Measurements from ENCODE around the gene NDC1. TPM values are rescaled to one million over a fixed set of nuclear protein-coding genes. Genes with fewer than 3 reads are reported as not detected.
A peak's percentile ranks its signal among the peaks of the same experiment; 100 is the strongest.
"Not testable (repeated sequence)": the region's sequence is repeated elsewhere in the genome, so short reads cannot be mapped to it uniquely, and the experiment has no call there.

Gene NDC1
- total RNA-seq (ENCODE audit: low replicate concordance) = 63.6 and 94.3 TPM in 2 replicates

GRCh38 chr1:53837924-53838653 lies at the start of gene NDC1:
Gene NDC1, minus strand, starts transcription at chr1:53838296. Its CDS starts 35 bp downstream, at chr1:53838261.
- Histone ChIP-seq H3F3A (ENCODE audit: low read depth) (peaks cover 7% of the 10 kb centered on the region), H3K9ac (peak within 1 kb of the TSS; percentile 31), H2AFZ (replicated peaks) (peak within 1 kb of the TSS; percentile 45), H3K4me2 (peak within 1 kb of the TSS; percentile 84), H3K36me3 (no peaks in the 10 kb centered on the region), H4K20me1 (ENCODE audit: low read depth) (no peaks in the 10 kb centered on the region), H3K27me3 (no peaks in the 10 kb centered on the region), H3K27ac (peak within 1 kb of the TSS; percentile 69), H3K4me1 (peaks cover 5% of the 10 kb centered on the region), H3K9me3 (ENCODE audit: low read depth) (peaks cover 11% of the 10 kb centered on the region), H3K4me3 (peak within 1 kb of the TSS; percentile 82), H3K79me2 (ENCODE audit: low read depth) (peaks cover 48% of the 10 kb centered on the region)
- peaks cover 1% of the 10 kb centered on the region for H3K36me3 Mint-ChIP-seq
- peaks cover 9% of the 10 kb centered on the region for H3K9me3 Mint-ChIP-seq
- H3K4me3 Mint-ChIP-seq = peak within 1 kb of the TSS; percentile 94
- H3K27ac Mint-ChIP-seq = peak within 1 kb of the TSS; percentile 96
- H3K27me3 Mint-ChIP-seq (ENCODE audit: insufficient read depth, low read depth) = peaks cover 2% of the 10 kb centered on the region
- H3K4me1 Mint-ChIP-seq = peaks cover 10% of the 10 kb centered on the region
- DNase-seq (ENCODE audit: low spot score) = peak; percentile 97
- no peak for TF ChIP-seq EZH2phosphoT487 (IDR thresholded peaks at IDR 0.05)
- TF ChIP-seq, protein P1, sequence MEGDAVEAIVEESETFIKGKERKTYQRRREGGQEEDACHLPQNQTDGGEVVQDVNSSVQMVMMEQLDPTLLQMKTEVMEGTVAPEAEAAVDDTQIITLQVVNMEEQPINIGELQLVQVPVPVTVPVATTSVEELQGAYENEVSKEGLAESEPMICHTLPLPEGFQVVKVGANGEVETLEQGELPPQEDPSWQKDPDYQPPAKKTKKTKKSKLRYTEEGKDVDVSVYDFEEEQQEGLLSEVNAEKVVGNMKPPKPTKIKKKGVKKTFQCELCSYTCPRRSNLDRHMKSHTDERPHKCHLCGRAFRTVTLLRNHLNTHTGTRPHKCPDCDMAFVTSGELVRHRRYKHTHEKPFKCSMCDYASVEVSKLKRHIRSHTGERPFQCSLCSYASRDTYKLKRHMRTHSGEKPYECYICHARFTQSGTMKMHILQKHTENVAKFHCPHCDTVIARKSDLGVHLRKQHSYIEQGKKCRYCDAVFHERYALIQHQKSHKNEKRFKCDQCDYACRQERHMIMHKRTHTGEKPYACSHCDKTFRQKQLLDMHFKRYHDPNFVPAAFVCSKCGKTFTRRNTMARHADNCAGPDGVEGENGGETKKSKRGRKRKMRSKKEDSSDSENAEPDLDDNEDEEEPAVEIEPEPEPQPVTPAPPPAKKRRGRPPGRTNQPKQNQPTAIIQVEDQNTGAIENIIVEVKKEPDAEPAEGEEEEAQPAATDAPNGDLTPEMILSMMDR (IDR thresholded peaks at IDR 0.05) = peak; percentile 51

DNA sequence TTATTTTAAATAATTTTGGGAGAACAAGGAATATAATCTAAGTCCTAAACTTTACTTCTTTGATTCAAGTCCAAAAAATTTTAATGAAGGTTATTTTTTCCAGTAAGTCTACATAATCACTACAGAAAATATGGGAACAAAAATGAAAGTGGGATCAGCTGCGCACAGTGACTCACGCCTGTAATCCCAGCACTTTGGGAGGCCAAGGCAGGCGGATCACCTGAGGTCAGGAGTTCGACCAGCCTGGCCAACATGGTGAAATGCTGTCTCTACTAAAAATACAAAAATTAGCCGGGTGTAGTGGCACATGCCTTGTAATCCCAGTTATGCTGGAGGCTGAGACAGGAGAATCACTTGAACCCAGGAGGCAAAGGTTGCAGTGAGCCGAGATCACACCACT lies 45.5 kb upstream of the NDC1 start:
- not testable (repeated sequence) for H3K36me3 ChIP-seq; H3K9me3 ChIP-seq (ENCODE audit: low read depth); H3K79me2 ChIP-seq (ENCODE audit: low read depth); H3K4me1 Mint-ChIP-seq; H3K4me1 ChIP-seq; H3K27ac ChIP-seq; DNase-seq (ENCODE audit: low spot score); H2AFZ ChIP-seq (replicated peaks); H3K27me3 Mint-ChIP-seq (ENCODE audit: insufficient read depth, low read depth); H3K9ac ChIP-seq; H3K27ac Mint-ChIP-seq; H3K4me2 ChIP-seq; H3F3A ChIP-seq (ENCODE audit: low read depth); H3K9me3 Mint-ChIP-seq; H3K4me3 ChIP-seq; H3K27me3 ChIP-seq; H4K20me1 ChIP-seq (ENCODE audit: low read depth); H3K4me3 Mint-ChIP-seq
- H3K36me3 Mint-ChIP-seq = peaks cover 14% of the 10 kb centered on the region

- H3K4me1 Mint-ChIP-seq; H3K4me1 ChIP-seq; H3K4me3 Mint-ChIP-seq; H4K20me1 ChIP-seq (ENCODE audit: low read depth); H3K27me3 Mint-ChIP-seq (ENCODE audit: insufficient read depth, low read depth); H3K9ac ChIP-seq; H3K27ac Mint-ChIP-seq; H3K27me3 ChIP-seq; H3K79me2 ChIP-seq (ENCODE audit: low read depth); H3K27ac ChIP-seq; H3F3A ChIP-seq (ENCODE audit: low read depth); DNase-seq (ENCODE audit: low spot score); H3K9me3 Mint-ChIP-seq; H3K4me3 ChIP-seq; H2AFZ ChIP-seq (replicated peaks); H3K36me3 ChIP-seq; H3K4me2 ChIP-seq; H3K9me3 ChIP-seq (ENCODE audit: low read depth): not testable (repeated sequence)
- peaks cover 14% of the 10 kb centered on the region for H3K36me3 Mint-ChIP-seq
Observed at GRCh38 chr1:53881853-53882252, 43.8 kb upstream of the NDC1 start.

DNA sequence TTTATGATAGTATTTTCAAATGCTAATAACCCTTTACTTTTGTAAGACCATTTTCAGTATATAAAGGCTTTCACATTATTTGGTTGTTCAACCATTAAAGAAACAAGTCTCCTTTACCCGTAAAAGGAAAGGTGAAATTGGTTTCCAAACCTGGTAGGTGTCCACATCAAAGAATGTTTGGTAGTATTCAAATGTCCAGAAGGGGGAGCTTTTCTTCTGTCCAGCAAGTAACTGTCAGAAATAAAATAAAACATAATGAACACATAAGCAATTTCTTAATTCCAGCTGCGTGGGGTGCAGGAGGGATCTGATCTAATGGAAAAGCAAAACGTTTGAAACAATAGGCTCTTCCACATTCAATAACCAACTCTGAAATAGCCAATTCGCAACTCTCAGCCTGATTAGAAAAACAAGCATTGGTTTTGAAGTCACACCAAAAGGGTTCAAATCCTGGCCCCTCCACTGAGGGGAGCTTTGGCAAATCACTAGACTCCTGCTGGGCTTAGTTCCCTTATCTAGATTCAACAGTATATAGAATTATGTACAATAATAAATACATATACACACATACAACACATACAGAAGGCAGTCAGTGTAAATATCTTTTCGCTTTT lies 40.5 kb upstream of the NDC1 start:
- peaks cover 7% of the 10 kb centered on the region for H3K36me3 ChIP-seq
- H3K79me2 ChIP-seq (ENCODE audit: low read depth) = no peaks in the 10 kb centered on the region
- Mint-ChIP-seq H3K4me3 (no peak overlapping the region), H3K4me1 (no peaks in the 10 kb centered on the region), H3K36me3 (peaks cover 16% of the 10 kb centered on the region), H3K27me3 (ENCODE audit: insufficient read depth, low read depth) (no peaks in the 10 kb centered on the region), H3K27ac (no peak overlapping the region), H3K9me3 (no peaks in the 10 kb centered on the region)
- H3K27me3 ChIP-seq = no peaks in the 10 kb centered on the region
- no peak overlapping the region for H3K4me2 ChIP-seq
- DNase-seq (ENCODE audit: low spot score) = peak; percentile 61
- H4K20me1 ChIP-seq (ENCODE audit: low read depth) = no peaks in the 10 kb centered on the region
- H3K9me3 ChIP-seq (ENCODE audit: low read depth) = no peaks in the 10 kb centered on the region
- H3F3A ChIP-seq (ENCODE audit: low read depth) = no peaks in the 10 kb centered on the region
- no peak overlapping the region for H3K27ac ChIP-seq
- H2AFZ ChIP-seq (replicated peaks) = no peak overlapping the region
- H3K4me1 ChIP-seq = no peaks in the 10 kb centered on the region
- no peak overlapping the region for H3K4me3 ChIP-seq
- H3K9ac ChIP-seq = no peak overlapping the region
- TF ChIP-seq, protein P1 (IDR thresholded peaks at IDR 0.05) = peak; percentile 72
- no peak for TF ChIP-seq EZH2 (IDR thresholded peaks at IDR 0.05)

GRCh38 chr1:53875150-53875549 lies 37.1 kb upstream of the NDC1 start:
- not testable (repeated sequence) for H3K27ac Mint-ChIP-seq; H3K4me3 Mint-ChIP-seq; H2AFZ ChIP-seq (replicated peaks); H3K4me1 ChIP-seq; H4K20me1 ChIP-seq (ENCODE audit: low read depth); DNase-seq (ENCODE audit: low spot score); H3K27me3 ChIP-seq; H3K27ac ChIP-seq; H3F3A ChIP-seq (ENCODE audit: low read depth); H3K9me3 ChIP-seq (ENCODE audit: low read depth); H3K4me2 ChIP-seq; H3K4me1 Mint-ChIP-seq; H3K4me3 ChIP-seq; H3K27me3 Mint-ChIP-seq (ENCODE audit: insufficient read depth, low read depth); H3K36me3 ChIP-seq; H3K36me3 Mint-ChIP-seq; H3K79me2 ChIP-seq (ENCODE audit: low read depth); H3K9me3 Mint-ChIP-seq; H3K9ac ChIP-seq
